Mucosa of rectum (tissue), 2 donors: Measurements from ENCODE around the gene ZFAND3.

ENCODE experiments used
- H3K27ac ChIP-seq, 2 donors: one replicate each; pipeline ENCODE4 v1.7.0; 2013; ENCODE audit warnings: inconsistent platforms in 2 of 2, low read depth in 2 of 2, low read length in 2 of 2
- H3K27me3 ChIP-seq, 2 donors: one replicate each; pipeline ENCODE4 v1.7.0; 2013; ENCODE audit warnings: low read length in 2 of 2; ENCODE audit not compliant: control insufficient read depth in 2 of 2, insufficient read depth in 2 of 2
- H3K36me3 ChIP-seq, 2 donors: one replicate each; pipeline ENCODE4 v1.7.0; 2013; ENCODE audit warnings: low read length in 2 of 2; ENCODE audit not compliant: control insufficient read depth in 2 of 2, insufficient read depth in 2 of 2
- H3K4me1 ChIP-seq, 2 donors: one replicate each; pipeline ENCODE4 v1.7.0; 2013; ENCODE audit warnings: low read length in 2 of 2, mild to moderate bottlenecking in 1 of 2; ENCODE audit not compliant: control insufficient read depth in 2 of 2, insufficient read depth in 2 of 2
- H3K4me3 ChIP-seq, 2 donors: one replicate each; pipeline ENCODE4 v1.7.0; 2013; ENCODE audit warnings: low read length in 2 of 2
- H3K9ac ChIP-seq, 2 donors: one replicate each; pipeline ENCODE4 v1.7.0; 2013; ENCODE audit warnings: low read length in 2 of 2, low read depth in 1 of 2, mild to moderate bottlenecking in 1 of 2
- H3K9me3 ChIP-seq, 2 donors: one replicate each; pipeline ENCODE4 v1.7.0; 2013; ENCODE audit warnings: low read length in 2 of 2; ENCODE audit not compliant: control insufficient read depth in 2 of 2
- donor health status: healthy.
- donor health status: Normal muscosa, but diverticular disease.

Gene ZFAND3

GRCh38 chr6:38180586-38180985 is 361.1 kb downstream of the ZFAND3 start:
- Histone ChIP-seq H3K9ac (no peak overlapping the region), H3K4me3 (no peak overlapping the region), H3K27me3 (no peaks in the 10 kb centered on the region), H3K9me3 (no peaks in the 10 kb centered on the region), H3K4me1 (peaks cover 2 to 24% of the 10 kb centered on the region in 2 donors), H3K27ac (no peak overlapping the region), H3K36me3 (no peaks in the 10 kb centered on the region)

GRCh38 chr6:38182426-38182825 is 362.9 kb downstream of the ZFAND3 start:
- Histone ChIP-seq H3K9ac (no peak overlapping the region), H3K36me3 (peaks cover 0 to 2% of the 10 kb centered on the region in 2 donors), H3K4me1 (peaks cover 2 to 7% of the 10 kb centered on the region in 2 donors), H3K4me3 (no peak overlapping the region), H3K9me3 (no peaks in the 10 kb centered on the region), H3K27ac (no peak overlapping the region), H3K27me3 (no peaks in the 10 kb centered on the region)

GRCh38 chr6:38183856-38184584 is 364.5 kb downstream of the ZFAND3 start:
- Histone ChIP-seq H3K27me3 (no peaks in the 10 kb centered on the region), H3K27ac (no peak overlapping the region), H3K4me3 (no peak overlapping the region), H3K9me3 (no peaks in the 10 kb centered on the region), H3K4me1 (no peaks in the 10 kb centered on the region), H3K36me3 (peaks cover 0 to 2% of the 10 kb centered on the region in 2 donors), H3K9ac (no peak overlapping the region)

GRCh38 chr6:38184585-38185080 is 365.1 kb downstream of the ZFAND3 start:
- Histone ChIP-seq H3K9ac (no peak overlapping the region), H3K27me3 (no peaks in the 10 kb centered on the region), H3K9me3 (no peaks in the 10 kb centered on the region), H3K27ac (no peak overlapping the region), H3K36me3 (peaks cover 0 to 2% of the 10 kb centered on the region in 2 donors), H3K4me1 (no peaks in the 10 kb centered on the region), H3K4me3 (no peak overlapping the region)

GRCh38 chr6:38185244-38185643 is 365.7 kb downstream of the ZFAND3 start:
- Histone ChIP-seq H3K27me3 (no peaks in the 10 kb centered on the region), H3K27ac (no peak overlapping the region), H3K4me3 (no peak overlapping the region), H3K4me1 (no peaks in the 10 kb centered on the region), H3K36me3 (peaks cover 0 to 2% of the 10 kb centered on the region in 2 donors), H3K9me3 (no peaks in the 10 kb centered on the region), H3K9ac (no peak overlapping the region)

GRCh38 chr6:38185752-38186151 is 366.2 kb downstream of the ZFAND3 start:
- H3K27me3 ChIP-seq = no peaks in the 10 kb centered on the region
- peaks cover 0 to 2% of the 10 kb centered on the region in 2 donors for H3K36me3 ChIP-seq
- H3K4me1 ChIP-seq = no peaks in the 10 kb centered on the region
- no peak overlapping the region for H3K4me3 ChIP-seq
- no peak overlapping the region for H3K9ac ChIP-seq
- H3K9me3 ChIP-seq = no peaks in the 10 kb centered on the region
- H3K27ac ChIP-seq = no peak overlapping the region

- Histone ChIP-seq H3K27ac (no peak overlapping the region), H3K27me3 (no peaks in the 10 kb centered on the region), H3K4me3 (no peak overlapping the region), H3K4me1 (no peaks in the 10 kb centered on the region), H3K9ac (no peak overlapping the region), H3K36me3 (peaks cover 0 to 2% of the 10 kb centered on the region in 2 donors), H3K9me3 (no peaks in the 10 kb centered on the region)
Measured at GRCh38 chr6:38187325-38187724, 367.8 kb downstream of the ZFAND3 start.

- H3K4me3 ChIP-seq = no peak overlapping the region
- H3K9me3 ChIP-seq = no peaks in the 10 kb centered on the region
- peaks cover 0 to 2% of the 10 kb centered on the region in 2 donors for H3K36me3 ChIP-seq
- H3K9ac ChIP-seq = no peak overlapping the region
- no peaks in the 10 kb centered on the region for H3K27me3 ChIP-seq
- no peak overlapping the region for H3K27ac ChIP-seq
- no peaks in the 10 kb centered on the region for H3K4me1 ChIP-seq
Measured at GRCh38 chr6:38187811-38188590, 368.5 kb downstream of the ZFAND3 start.

- Histone ChIP-seq H3K9ac (no peak overlapping the region), H3K9me3 (no peaks in the 10 kb centered on the region), H3K27ac (no peak overlapping the region), H3K4me3 (no peak overlapping the region), H3K4me1 (no peaks in the 10 kb centered on the region), H3K27me3 (no peaks in the 10 kb centered on the region), H3K36me3 (peaks cover 0 to 2% of the 10 kb centered on the region in 2 donors)
Measured at GRCh38 chr6:38188677-38189335, 369.3 kb downstream of the ZFAND3 start.

GRCh38 chr6:38191418-38191817 is 371.9 kb downstream of the ZFAND3 start:
- no peaks in the 10 kb centered on the region for H3K9me3 ChIP-seq
- no peak overlapping the region for H3K27ac ChIP-seq
- H3K4me3 ChIP-seq = no peak overlapping the region
- no peak overlapping the region for H3K9ac ChIP-seq
- no peaks in the 10 kb centered on the region for H3K4me1 ChIP-seq
- H3K36me3 ChIP-seq = no peaks in the 10 kb centered on the region
- no peaks in the 10 kb centered on the region for H3K27me3 ChIP-seq
